ENCODE measurements around the gene EMILIN1.

GRCh38 chr2:27083410-27084296 lies 5.2 kb downstream of the EMILIN1 start:
- TF ChIP-seq, protein P1, sequence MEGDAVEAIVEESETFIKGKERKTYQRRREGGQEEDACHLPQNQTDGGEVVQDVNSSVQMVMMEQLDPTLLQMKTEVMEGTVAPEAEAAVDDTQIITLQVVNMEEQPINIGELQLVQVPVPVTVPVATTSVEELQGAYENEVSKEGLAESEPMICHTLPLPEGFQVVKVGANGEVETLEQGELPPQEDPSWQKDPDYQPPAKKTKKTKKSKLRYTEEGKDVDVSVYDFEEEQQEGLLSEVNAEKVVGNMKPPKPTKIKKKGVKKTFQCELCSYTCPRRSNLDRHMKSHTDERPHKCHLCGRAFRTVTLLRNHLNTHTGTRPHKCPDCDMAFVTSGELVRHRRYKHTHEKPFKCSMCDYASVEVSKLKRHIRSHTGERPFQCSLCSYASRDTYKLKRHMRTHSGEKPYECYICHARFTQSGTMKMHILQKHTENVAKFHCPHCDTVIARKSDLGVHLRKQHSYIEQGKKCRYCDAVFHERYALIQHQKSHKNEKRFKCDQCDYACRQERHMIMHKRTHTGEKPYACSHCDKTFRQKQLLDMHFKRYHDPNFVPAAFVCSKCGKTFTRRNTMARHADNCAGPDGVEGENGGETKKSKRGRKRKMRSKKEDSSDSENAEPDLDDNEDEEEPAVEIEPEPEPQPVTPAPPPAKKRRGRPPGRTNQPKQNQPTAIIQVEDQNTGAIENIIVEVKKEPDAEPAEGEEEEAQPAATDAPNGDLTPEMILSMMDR (conservative IDR thresholded peaks at IDR 0.05; ENCODE audit: low read depth in 2 of 2), result no peak
- TF ChIP-seq EZH2 (IDR thresholded peaks at IDR 0.05; ENCODE audit: low read depth, unreplicated experiment) (no peak), POLR2AphosphoS5 (IDR thresholded peaks at IDR 0.05; ENCODE audit: low read depth) (no peak), EZH2phosphoT487 (IDR thresholded peaks at IDR 0.05; ENCODE audit: unreplicated experiment) (no peak), JUNB (IDR thresholded peaks at IDR 0.05; ENCODE audit: unreplicated experiment) (no peak), REST (IDR thresholded peaks at IDR 0.05; ENCODE audit: unreplicated experiment) (no peak)

All from GM23338 (cell line).